Superior temporal gyrus (tissue), 1 donor: ENCODE data around the gene PCID2.

Source experiments
- DNase-seq: peaks from one replicate; pipeline ENCODE4 v3.0.0-alpha.2; 2016; ENCODE audit errors: extremely low spot score

The PCID2 gene

DNA sequence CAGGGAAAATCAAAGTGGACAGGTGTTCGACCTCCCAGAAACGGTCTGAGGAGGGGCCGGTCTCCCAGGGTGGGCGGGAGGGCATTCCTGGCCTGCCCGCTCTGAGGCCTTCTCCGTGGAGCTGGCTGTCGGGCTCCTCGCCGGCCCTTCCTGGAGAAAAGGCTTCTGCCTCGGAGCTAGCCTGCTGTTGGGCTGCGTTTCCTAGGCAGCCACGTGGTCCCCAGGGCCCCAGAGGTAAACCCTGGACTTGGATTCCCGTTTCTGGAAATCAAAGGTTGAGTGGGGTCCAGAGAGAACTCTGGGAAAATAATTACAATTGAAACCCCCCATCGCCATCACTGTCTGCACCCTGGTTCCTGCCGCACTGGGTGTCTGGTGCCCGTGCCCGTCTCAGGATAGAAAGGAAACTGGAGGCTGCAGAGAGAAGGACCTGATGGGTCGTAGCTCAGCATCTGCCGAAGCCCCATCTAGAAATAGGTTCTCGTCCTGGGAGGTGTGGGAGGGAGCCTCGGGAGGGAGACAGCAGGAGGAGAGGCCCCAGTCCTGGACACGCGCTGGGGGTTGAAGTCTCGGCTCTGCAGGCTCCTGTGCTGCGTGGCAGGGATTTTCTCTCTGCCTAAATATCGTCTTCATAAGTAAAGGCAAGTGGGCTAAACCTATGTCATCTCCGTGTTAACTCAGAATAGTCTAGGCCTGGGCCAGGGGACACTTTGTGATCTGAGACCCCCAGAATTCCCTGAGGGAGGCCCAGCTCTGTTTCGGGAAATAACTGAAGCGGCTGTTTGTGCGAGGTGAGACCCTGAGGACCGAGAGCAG is 57.7 kb downstream of the PCID2 start:
- DNase-seq = no peak

DNA sequence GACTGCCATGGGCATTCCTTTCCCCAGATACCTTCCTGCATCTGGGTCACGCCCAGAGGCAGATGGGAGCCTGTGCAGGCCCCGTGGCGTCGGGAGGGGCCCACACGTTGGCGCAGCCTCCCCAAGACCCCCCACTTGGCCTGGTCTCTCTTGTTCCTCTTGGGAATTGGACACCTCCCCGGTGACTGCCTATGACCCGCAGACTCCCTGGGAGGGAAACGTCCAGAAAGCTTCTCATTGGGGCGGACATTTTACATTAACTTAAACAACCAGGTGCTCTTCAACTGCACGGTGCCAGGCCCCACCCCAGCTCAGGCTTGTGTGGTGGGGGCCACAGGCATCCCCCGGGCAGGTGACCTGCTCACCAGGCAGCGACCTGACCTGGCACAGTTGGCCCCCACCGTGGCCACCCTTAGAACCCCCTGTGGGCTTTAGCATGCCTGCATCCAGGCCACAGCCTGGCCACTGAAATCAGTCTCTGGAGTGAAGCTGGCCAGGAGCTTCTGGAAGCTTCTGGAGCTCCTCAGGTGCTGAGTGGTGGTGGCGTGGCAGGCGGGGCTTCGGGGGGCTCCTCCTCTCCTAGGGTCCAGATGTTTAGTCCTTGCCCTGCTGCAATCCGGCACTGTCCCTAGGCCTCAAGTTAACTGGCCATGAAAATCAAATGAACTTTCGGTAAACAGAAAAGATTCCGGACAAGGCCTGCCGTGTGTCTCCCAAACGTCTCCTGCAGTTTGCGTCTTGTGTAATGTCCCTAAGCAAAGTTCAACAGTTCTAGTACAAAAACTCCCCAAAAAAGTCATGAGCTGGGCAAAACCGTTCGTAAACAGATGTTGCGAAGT is 58.5 kb downstream of the PCID2 start:
- no peak for DNase-seq

DNA sequence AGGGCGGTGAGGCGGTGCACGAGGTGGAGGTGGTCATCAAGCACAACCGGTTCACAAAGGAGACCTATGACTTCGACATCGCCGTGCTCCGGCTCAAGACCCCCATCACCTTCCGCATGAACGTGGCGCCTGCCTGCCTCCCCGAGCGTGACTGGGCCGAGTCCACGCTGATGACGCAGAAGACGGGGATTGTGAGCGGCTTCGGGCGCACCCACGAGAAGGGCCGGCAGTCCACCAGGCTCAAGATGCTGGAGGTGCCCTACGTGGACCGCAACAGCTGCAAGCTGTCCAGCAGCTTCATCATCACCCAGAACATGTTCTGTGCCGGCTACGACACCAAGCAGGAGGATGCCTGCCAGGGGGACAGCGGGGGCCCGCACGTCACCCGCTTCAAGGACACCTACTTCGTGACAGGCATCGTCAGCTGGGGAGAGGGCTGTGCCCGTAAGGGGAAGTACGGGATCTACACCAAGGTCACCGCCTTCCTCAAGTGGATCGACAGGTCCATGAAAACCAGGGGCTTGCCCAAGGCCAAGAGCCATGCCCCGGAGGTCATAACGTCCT is 59.4 kb downstream of the PCID2 start:
- no peak for DNase-seq

DNA sequence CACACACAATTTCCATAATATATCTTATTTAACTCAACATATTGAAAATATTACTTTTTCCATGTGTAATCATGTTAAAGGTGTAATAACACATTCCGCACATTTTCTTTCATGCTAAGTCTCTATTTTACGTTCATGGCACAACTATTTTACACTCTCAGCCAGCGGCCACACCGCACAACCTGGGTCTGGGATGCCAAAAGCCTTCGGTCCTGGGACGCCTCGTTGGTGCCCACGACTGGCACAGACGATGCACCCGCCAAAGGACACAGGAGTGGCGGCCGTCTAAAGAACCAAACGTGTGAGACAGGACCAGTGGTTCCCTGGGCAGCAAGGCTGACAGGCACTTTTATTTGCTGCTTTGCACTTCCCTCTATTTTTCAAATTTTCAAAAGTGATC is 60.1 kb downstream of the PCID2 start:
- DNase-seq = no peak

DNA sequence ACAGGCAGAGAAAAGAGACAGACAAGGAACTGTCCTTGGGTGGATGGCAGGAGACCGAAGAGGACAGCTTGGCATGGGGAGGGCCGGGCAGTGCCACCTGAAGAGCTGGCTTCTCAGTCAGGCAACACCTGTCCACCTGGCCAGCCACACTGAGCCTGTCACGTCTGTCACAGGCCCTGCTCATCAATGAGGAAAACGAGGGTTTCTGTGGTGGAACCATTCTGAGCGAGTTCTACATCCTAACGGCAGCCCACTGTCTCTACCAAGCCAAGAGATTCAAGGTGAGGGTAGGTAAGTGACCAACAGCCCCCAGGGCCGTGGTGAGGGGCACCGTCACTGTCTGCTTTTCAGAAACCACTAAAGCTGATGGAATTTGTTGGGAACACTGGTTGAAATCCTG is 61.3 kb downstream of the PCID2 start:
- DNase-seq = no peak

DNA sequence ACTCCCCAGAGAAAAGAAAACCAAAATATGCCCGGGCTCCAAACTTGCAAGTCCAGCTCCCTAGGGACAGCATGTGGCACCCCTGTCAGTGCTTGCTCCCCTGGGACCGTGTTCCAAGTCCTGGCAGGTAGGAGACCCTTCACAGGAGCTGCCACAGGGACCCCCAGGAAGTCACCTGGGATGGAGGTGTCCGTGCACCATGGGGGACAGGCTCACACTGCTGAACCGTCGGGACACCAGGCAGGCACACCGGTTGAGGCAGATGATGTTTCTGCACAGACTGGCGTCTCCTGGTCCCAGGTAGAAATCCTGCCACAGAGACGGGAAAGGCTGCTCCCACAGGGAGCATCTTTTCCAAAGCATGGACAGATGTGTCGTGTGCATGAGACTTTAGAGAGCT is 61.7 kb downstream of the PCID2 start:
- DNase-seq = no peak

DNA sequence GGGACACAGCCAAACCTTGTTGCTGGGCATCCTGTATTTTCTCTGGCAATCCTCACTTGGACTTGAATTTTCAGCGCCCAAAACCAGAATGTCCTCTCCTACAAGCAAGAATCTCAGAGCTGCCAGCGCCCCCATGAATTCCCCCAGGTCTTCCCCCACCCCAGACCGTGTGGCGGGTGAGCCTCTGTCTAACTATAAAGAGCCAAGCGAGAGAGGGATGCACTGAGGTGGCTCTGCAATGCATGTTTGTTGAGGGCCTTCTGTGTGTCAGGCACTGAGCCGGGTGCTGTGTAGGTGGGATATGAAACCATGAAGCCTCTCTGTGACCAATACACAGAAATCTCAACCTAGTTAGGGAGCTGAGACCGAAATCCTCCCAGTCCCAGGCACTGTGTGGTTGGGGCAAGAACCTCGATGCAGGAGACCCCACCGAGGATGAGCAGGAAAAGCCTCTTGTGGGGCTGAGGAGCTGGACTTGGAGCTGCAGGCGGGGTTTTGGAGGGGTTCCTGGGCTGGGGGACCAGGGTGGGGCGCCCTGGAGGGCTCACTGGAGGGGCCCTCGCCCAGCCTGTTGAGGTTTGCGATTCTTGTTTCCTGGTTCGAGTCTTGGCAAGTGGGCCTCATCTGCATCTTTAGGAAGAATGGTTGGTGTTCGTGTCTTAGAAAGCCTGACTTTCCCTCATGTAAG is 62.4 kb downstream of the PCID2 start:
- DNase-seq = no peak

DNA sequence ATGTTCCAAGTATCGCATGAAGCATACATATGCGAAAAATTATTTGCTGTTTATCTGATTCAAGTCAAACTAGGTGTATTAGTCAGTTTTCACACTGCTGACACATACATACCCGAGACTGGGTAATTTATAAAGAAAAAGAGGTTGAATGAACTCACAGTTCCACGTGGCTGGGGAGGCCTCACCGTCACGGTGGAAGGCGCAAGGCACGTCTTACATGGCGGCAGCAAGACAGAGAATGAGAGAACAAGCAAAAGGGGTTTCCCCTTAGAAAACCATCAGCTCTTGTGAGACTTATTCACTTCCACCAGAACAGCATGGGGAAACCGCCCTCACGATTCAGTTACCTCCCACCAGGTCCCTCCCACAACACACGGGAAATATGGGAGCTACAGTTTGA is 63.0 kb downstream of the PCID2 start:
- DNase-seq = no peak

DNA sequence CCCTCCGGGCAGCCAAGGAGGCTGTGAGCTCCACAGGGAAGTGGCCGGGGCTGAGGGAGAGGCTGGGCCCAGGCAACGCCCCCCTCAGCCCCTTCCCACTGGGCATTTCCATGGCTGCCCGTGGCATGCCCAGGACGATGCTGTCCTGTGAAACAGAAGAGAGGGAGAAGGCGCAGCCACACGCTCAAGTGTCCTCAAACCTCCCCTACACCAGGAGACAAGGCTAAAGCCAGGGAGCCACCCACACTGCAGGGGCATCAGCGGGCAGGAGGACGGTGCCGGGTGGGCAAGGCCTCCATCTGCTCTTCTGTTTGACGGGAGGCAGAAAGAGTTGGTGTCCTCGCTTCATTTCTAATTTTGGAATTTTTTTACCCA is 64.2 kb downstream of the PCID2 start:
- DNase-seq = no peak

DNA sequence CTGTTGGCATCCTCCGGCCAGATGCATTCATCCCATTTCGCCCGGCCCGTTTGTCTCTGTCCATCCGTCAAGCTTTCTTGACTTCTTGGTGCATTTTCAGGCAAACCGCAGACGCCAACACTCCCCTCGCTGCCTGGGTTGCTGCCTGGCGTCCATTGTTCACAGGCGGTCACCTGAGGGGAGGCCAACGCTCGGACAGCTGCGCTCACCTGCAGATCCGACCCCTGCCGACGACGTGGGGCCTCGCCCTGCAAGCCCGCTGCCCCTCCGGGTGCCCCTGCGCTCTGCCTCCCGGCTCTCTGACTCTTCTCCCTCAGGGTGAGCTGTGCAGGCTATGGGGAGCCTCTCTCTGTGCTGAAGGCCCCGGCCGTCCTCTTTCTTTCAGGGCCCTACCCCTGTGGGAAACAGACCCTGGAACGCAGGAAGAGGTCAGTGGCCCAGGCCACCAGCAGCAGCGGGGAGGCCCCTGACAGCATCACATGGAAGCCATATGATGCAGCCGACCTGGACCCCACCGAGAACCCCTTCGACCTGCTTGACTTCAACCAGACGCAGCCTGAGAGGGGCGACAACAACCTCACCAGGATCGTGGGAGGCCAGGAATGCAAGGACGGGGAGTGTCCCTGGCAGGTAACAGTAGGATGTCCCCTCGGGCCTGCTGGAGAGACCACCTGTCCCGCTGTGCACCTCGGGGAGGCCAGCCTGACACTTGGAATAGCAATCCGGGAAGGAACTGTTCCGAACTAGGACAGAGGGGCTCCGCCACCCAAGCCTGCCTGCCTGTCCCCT is 64.8 kb downstream of the PCID2 start:
- no peak for DNase-seq

DNA sequence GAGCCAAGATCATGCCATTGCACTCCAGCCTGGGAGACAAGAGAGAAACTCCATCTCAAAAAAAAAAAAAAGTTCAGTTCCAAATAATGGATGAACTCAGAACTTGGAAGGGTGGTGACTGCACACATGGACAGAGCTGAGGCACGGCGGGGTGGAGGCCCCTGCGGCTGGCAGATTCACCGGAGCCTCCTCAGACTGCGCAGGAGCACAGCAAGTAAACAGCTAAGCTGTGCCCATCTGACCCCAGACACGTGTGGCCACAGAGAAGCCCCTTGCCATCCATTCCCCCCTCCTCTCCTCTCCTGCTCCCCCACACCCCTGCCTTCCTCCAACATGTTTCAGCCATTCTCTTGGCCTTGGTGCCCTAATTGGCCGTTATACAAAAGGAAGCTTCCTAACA is 65.6 kb downstream of the PCID2 start:
- no peak for DNase-seq

DNA sequence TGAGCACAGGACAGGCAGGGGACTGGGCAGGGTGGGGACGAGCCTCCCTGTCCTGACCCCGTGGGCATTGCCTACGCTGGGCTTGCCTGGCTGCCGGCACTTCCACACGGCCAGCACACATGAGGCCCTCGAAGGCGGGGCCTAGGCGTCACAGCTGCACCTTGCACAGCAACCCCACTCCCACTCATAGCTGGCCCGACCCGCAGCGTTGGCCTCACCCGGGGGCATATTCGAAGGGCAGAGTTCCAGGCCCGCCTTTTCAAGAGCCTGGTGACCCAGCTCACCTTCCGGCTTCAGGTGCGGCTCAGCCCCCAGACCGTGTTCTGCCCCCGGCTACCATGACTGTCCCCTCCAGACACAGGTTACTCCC is 66.9 kb downstream of the PCID2 start:
- DNase-seq = no peak

DNA sequence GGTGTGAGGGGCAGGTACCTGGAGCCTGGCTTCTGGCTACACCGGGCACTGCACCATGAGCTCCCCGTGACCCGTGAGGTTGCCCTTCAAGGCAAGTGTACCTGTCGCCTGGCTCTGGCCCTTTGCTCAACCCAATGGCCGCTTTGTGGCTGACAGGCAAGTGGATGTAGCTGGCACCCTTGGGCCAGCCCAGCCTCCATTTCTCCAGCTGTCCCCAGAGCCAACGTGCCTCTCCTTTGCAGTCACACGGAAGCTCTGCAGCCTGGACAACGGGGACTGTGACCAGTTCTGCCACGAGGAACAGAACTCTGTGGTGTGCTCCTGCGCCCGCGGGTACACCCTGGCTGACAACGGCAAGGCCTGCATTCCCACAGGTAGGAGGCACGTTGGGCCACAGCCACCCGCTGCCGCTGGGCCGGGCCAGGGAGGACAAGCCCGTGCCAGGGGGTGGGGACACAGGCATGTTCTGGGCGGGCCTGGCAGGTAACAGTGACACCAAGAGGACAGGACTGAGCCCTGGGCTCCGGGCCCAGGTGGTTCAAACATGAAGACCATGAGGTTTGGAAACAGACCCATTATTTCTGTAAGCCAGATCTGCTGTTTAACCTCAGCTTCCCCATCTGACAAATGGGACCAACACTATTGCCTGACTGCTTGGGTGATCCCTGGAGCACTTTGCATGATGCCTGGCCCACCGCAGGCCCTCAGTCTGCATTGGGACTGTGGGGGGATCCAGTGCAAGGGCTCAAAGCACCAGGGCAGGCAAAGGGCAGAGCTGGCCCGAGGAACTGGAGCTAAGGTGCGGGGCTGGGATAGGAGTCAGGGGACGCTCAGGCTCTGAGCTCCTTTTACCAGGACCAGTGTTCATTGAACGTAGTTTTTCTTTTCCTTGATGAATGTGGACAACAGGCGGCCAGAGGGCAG is 67.5 kb downstream of the PCID2 start:
- no peak for DNase-seq

DNA sequence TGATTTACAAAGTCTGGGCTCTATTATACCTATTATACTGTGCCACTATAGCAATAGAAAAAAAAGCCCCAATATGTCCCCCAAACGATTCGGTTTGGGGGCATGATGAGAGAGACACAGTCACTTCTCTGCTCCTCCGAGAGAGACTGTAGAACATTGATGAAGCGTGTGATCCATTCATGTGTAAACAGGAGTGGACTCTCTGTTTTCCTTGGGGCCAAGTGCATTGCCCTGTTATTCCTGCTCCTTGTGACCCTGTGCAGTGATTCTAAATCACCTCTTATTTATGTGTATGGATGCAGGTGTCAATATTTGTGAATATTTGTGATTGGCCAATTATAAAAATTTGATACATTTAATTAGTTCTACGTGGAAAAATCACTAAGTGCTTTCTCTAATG is 68.9 kb downstream of the PCID2 start:
- no peak for DNase-seq

DNA sequence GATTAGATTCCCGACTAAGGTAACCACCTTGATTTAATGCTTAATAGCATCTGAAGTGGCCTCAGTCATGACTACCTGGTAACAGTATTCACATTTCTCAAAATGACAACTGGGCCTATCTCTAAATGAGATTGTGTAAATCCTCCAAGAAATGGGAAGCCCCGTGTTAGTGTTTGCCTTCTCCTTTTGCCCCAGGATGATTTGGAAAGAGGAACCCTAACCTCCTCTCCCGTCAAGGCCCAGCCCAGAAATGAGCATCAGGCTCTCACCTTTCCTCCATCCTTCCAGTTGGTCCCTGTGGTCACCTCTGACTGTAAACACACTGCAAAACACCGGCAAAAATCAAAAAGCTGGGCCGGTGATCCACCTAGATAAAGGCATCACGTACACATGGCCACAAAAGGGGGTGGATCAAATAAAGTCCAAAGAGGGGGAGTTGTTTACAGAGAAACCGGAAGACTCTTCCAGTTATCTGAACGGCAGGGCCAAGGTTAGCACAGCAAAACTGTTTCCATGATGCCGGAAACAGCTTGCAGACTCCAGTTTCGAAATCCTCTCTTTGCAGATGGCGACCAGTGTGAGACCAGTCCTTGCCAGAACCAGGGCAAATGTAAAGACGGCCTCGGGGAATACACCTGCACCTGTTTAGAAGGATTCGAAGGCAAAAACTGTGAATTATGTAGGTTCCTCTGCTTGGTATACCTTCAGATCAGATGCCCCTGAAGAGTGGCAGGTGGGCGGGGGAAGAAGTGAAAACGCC is 69.5 kb downstream of the PCID2 start:
- DNase-seq = no peak

DNA sequence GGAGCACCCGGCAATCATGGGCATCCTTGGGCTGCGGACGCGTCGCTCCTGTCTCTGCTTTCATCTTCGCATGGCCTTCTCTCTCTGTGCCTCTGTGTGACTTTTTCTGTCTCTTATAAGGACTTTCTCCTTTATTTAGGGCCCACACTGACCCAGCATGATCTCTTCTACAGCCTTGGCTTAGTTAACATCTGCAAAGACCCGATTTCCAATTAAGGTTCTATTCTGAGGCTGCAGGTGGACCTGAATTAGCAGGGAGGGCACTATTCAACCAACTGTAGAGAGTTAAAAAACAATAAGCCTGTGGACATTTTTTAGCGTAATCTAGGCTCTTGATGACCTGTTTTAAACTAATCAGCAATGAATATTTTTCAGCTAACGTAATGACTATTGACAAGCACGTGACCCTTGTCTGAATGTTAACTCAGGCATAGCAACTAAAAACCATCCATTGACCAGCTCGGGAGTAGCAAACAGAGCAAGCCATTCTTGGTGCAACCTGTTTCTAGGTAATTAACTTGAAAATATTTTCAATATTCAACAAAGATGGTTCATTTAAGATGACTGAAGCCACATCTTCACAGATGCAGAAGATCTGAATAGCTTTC is 70.7 kb downstream of the PCID2 start:
- DNase-seq = no peak

DNA sequence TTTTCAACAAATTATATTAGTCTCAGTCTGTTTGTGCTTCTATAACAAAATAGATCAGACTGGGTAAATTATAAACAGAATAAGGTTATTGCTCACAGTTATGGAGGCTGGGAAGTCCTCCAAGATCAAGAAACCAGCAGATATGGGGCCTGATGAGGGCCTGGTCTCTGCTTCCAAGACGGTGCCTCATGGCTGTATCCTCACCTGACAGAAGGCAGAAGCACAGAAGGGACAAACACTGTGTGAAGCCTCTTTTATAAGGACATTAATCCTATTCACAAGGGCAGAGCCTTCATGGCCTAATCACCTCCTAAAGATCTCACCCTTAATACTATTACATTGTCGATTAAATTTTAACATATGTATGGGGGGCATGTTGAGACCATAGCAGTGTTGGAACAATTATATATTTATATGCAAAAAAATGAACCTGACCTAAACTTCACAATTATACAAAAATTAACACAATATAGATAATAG is 73.1 kb downstream of the PCID2 start:
- DNase-seq = no peak

DNA sequence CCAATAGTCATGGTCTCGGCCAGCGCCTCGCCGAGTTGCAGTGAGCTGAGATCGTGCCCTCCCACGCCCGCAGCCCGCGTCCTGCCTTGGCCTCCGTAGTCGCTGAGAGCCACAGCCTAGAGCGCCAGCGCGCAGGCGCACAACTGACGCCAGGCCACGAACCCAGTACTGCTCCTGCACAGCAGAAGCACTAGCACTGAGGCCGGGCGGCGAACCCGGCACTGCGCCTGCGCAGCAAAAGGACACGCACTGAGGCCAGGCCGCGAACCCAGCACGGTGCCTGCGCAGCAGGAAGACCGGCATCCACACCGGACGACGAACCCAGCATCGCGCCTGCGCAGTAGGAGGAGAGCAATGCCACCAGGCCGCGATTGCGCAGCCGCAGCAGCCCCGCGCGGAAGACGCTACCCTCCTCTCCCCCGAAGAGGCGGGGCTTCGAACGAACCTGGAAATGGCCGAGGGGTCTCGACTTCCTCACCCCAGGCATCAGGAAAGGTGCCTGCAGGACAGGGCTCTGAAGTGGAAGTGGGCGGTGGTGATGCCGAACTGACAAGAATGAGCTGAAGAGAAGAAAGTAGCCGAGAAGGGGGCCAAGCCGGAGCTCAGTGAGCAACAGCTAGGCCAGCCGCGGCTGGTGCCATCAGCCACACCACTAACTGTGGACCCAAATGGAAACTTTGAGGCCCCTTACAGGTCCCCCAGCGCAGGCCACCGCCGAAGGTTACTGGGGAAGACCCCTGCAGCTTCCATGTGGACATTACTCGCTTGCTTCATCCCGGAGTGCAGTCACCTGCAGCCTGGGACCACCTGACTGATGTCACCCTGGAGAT is 78.3 kb downstream of the PCID2 start:
- DNase-seq = no peak
